Activated gamma-delta T cell treated with Interleukin-2 at 50 U/mL for 16 hours (primary cell): ENCODE data around the gene CCDC33.
A peak's percentile ranks its signal among the peaks of the same experiment; 100 is the strongest.

Experiments used
- DNase-seq: peaks from one replicate; pipeline ENCODE4 v3.0.0-alpha.2; 2020

The CCDC33 gene

DNA sequence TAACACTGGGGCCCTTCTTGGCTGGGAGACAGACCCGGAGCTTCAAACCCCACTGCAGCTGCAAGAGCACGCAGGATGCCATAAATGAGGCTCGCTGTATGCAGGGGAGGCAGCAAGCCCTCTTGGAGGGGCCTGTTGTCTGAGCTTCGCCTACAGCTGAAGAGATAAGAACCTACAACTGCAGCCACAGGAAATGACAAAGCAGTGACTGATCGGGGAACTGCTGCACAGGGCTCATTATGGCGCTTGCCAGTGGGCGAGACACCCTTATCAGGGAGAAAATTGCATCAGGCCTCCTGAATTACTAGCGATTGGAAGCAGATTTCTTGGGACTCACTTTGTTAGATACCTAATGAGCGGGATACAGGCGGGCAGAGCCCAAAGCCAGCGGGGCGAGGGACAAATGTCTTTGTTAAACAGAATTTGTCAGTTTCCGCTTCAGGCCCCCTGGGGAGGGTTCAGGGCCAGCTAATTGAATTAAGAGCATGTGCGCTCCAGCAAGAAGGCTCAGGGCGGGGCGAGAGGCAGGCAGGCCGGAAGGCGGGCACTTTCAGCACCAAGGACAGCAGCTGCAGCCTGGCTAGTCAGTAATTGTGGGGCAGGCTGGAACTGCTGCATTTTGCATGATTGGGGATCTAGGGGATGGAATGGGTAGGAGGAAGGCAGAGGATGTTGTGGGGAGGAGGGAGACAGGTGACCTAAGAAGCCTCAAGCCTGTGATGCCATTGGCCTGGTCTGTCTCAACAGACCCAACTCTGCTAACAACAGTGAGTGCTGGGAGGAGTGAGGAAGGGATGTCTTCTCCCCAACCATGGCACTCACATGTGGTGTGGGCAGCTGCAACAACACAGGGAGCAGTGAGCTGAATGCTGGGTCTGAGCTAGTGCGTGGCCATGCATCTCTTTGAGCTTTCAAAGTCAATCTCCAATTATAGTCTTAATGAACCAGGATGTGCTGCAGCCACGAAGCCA lies 55.3 kb downstream of the CCDC33 start:
- peak; percentile 66 for DNase-seq

DNA sequence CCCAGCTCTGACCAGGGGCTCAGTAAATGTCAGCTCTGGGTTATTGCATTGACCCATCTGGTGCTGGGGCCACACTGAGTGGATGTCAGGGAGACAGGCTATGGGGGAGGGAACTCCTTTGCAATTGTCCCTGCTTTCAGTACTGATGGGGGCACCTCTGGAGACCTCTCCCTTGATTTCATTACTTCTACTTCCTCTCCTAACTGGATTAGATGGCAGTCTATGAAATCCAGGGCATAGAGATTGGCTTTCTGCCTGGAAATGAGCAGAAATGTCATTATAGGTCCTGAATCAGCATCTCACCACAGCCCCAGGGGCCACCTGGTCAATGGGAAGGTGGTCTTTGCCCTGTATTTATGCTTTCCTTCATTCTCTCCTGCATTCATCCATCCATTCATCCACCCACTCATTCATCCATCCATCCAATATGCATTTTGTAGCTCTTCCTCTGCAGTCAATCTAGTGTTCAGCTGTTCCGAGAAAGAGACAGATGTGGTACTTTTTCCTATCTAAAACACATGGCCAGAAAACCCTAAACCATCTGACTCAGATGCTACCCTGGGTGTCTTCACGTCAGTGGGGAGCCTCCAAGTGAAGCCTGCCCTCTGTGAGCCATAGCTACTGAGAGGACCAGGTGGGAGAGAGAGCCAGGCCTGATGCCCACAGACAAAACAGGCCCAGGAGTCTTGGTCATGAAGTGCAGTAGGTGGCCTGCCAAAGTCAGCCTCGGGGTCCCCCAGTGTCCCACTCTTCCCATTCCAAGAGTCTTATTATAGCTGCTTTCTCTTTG lies 57.1 kb downstream of the CCDC33 start:
- no peak for DNase-seq

DNA sequence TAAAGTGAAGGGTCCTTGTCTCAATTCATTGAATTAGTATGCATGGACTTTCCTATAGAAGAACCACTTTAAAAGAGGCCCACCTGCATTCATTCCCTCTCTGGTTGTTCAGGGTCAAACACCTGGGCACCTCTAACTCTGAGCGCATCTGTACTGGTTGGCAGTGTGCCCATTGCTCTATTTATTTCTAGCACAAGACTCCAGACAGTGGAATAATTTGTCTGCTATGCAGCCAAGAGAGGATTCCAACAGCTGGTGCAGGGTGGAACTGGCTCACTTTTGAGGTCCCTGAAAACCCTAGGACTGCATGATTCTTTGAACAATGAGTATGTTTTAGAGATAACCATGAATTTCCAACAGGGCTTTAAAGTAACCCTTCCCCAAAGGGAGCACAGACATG lies 57.9 kb downstream of the CCDC33 start:
- no peak for DNase-seq

DNA sequence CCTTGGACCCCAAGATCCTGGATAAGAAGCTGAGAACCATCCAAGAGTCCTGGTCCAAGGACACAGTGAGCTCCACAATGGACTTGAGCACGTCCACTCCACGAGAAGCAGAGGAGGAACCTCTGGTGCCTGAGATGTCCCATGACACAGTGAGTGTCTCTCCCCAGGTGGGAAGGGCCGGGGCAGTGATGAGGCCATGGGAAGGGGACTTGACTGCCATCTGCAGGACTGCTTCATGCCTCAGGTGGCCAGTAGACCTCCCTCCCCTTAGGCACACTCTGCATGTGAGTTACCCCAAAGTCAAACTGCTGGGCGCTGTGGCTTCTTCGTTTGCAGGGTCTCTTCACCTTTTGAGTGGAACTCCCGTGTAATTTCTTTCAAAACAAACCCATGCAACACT lies 59.7 kb downstream of the CCDC33 start:
- DNase-seq: no peak

DNA sequence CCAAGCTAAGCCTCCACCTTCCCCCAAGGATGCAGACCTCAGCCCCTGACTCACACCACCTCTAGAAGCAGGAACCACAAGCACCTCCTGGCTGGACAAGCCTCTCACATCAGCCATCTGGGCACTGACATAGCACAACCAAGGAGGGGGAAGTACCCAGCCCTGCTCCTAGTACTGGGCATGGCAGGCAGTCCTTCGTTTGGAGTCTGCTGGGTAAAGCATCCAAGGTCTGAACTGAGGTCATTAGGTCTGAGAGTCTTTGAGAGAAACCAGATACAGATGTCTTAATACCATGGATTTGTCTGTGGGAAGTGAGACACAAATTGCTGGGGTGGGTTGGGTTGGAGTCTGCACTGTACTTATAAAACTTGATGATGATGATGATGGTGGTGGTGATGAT lies 61.8 kb downstream of the CCDC33 start:
- no peak for DNase-seq

DNA sequence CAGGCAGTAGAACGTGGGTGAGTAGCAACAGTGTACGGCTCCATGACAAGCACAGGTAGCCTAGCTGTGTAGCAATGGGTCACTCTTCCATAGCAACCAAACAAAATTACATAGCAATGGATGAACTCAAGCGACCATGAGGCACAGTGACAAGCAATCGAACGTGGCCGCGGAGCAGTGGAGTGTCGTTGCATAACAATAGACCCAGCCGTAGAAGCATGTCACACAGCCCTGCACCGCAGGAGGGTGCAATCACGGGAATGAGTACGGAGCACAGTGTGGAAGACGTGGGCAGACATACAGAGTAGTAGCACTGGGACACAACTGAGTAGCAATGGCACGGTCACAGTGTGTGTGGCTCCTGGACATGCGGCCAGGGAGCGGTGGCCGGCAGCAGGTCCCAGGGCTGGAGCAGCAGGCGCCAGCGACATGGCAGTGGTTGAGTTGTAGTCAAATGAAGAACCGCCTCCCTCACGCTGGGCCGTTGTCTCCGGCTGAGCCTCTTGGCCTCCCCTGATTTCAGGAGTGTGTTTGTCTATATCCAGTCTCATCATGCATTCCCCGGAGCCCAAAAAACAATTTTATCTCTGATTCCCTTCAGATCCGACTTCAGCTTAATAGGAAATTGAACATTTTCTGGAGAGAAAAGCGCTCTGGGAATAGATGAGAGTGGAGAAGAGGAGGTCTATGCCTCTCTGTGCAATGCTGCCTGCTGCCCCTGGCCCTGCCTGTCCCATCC lies 64.1 kb downstream of the CCDC33 start:
- no peak for DNase-seq

DNA sequence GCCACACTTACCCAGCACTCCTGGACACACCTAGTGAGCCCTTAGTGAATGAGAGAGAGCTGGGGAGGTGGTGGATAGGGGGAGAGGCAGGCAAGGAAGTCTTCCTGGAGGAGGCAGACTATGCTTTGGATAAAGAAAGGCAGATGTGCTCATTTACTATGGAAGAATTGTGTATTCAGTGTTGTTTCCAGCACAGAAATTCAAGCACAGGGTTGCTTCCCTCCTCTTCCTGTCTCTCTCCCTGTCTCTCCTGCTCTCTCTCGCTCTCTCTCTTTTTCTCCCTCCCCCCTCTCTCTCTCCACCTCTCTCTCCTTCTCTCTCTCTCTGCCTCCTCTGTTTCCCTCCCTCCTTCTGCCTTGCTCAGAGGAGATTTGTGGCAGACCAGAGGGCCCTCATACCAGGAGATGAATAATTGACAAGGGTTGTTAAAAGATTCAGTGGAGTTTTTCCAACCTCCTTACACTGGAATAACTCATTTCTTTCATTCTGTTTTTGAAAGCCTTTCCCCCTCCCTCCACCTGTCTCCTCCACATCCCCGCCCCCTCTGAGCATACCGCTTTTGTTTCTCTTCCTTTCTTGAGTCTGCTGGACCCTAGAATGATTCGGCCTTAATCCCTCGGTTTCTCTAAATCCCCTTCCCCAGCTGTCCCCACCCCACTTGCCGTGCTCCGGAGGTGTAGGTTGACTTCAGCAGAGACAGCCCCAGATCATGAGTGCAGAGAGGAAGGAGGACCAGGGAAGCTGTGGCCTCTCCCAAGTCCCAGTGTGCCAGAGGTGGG lies 65.6 kb downstream of the CCDC33 start:
- no peak for DNase-seq

DNA sequence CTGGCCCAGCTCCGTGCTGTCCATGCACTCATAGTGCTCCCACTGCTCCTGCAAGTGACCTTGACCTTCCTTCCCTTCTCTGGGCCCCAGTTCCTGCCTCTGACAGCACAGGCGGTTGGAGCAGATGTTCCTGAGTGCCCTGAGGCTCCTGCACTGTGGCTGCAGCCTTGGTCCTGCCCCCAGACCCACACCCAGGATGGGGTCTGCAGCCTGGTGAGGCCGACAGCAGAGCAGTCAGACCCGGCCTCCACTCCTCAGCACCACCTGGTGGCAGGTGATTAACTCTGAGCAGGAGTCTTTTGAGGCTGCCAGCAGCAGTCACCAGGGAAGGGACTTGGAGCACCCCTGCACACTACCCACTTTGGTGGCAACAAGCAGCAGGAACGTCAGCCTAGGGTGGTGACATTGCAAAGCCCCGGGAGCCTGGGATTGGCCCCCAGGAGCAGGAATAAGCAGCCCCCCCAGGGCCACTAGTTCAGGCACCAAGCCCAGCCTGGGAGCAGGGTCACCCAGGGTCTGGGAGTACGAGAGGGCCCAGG lies 66.8 kb downstream of the CCDC33 start:
- DNase-seq: no peak

DNA sequence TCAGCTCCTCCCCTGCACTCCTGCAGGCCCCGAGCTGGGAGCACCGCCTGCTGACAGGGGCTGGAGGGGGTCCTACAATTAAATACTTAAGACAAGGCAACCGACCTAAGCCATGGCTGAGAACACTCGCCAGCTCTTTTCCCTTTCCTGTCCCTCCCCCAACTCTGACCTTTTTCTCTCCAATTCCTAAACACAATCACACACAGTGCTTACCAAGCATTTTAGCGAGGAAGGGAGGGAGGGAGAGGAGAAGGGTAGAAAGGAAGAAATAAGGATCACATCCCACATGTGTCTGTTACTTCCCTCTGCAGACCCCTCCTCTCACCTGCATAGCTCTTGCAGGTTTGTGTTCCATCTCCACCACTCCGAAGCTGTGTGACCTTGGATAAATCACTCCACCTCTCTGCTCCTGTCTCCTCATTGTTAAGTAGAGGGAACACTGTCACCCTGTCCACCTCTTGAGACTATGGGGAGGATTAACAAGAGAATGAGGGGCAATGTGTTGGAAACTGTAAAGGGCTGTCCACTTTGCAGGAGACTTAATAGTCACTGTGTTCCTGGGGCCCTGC lies 67.7 kb downstream of the CCDC33 start:
- DNase-seq: no peak

DNA sequence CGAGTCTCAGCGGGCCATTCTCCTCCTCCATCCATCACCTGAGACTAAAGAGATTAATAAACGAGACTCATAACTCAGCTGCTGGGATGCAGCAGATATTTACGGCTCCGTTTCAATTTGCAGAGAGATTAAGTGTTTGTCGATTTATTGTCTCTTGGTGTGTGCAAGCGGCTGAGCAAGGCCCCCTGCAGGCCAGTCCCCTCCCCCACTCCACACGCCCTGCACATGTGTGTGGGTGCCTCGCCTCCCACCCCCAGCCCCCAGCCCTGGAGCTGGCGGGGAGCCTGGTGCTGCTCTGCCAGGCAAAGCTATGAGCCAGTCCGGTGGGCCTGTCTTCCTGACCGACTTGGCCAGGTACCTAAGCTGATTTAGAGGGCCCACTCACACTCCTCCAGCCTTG lies 68.3 kb downstream of the CCDC33 start:
- DNase-seq: no peak

DNA sequence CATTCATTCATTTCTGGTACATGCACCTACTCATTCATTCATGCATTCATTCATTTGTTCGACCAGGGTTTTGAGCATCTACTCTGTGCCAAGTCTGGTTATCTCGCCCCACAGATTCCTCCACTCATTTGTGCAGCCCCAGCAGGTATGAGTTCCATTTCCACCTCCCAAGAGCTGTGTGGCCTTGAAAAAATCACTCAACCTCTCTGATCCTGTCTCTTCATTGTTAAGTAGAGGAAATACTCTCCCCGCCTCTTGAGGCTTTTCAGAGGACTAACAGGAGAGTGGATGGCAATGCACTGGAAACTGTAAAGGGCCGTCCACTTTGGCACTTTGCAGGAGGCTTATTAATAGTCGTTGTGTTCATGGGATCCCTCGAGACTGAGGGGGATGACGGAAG lies 69.6 kb downstream of the CCDC33 start:
- no peak for DNase-seq

DNA sequence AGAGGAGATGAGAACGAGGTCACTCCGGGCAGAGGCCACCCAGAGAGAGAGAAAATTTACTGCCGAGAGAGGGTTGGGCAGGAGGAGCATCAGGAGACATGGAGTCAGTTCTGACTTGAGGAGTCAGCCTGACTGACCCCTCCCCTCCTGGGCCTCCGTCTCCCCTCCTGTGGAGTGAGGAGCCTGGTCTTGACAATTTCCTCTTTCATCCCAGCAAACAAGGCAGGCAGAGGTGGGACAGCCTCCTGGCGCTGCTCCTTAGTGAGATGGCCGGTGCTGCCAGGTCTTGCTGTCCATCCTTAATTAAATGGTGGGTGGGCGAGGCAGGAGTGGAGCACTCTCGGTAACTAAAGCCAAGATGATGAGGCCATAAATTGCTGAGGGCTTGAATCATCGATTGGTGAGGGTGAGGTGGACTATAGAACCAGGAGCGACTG lies 70.7 kb downstream of the CCDC33 start:
- no peak for DNase-seq

DNA sequence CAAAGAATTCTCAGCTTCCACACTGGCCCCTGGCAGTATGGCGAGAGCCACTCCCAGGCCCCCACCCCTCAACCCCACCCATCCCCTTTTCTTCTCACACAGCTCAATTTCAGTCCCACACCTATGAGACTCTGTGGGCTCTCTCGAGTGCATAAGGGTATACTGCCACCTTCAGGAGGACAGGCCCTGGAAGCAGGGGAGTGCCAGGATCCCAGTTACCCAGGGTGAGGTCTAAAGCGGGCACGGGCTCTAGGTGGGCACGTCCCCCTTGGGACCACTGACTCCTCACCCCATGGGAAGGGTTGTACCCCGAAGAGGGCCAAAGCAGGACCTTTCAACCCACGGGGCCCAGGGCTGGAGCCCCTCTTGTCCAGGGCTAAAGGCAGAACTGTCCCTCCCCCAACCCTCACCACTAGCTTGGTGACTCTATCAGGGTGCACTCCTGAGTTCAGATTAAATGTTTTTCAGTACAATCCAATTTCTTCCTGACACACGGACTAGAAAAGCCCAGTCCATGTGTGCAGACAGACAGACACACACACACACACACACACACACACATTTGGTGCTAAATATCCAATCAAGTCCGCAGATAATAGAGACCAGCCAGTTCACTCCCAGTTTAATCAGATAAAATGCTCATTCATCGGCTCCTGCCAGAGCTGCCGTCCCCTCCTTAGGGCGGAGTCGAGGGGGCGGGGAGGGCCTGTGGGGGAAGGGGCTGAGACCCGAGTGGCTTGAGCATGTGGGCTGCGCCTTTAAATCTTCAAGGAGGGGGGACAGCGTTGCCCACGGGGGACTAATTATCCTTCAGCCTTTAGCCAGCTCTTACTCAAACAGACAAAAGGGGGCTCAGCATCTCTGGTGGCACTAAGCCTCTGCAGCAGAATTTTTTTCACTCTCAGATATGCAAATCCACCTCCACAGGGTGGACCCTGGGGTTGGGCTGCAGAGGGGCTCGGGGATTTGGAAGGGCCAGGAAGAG lies 72.0 kb downstream of the CCDC33 start:
- DNase-seq: no peak

DNA sequence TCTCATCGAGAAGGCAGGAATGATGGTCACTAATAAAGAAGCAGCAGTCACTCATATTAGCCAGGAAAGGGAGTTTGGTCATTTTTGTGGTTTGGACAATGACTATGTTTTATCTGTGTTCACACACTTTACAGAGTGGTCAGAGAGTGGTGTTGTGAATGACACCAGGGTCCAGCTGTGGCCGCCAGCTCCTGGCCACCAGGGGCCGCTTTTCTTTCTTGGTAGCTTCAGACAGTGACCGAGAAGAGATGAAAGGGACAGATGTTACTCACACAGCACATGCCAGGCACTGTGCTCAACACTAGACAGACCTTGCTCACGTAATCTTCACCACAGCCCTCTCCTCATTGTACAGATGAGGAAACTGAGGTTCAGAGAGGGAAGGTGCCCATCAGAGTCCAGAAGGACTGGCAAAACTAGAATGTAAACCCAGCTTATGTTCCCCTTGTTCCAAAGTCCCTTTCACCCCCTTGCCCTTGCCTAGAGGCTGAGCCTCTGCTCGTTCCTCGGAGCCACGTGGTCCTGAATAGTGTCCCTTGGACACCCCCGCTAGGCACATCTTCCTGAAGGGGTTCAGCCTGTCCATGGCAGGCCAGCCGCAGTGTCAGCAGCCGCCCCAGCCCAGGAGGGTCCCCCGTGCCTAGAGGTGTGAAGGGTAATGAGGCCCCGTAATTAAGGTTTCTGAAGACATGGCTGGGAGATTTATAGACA lies 75.8 kb downstream of the CCDC33 start:
- no peak for DNase-seq

DNA sequence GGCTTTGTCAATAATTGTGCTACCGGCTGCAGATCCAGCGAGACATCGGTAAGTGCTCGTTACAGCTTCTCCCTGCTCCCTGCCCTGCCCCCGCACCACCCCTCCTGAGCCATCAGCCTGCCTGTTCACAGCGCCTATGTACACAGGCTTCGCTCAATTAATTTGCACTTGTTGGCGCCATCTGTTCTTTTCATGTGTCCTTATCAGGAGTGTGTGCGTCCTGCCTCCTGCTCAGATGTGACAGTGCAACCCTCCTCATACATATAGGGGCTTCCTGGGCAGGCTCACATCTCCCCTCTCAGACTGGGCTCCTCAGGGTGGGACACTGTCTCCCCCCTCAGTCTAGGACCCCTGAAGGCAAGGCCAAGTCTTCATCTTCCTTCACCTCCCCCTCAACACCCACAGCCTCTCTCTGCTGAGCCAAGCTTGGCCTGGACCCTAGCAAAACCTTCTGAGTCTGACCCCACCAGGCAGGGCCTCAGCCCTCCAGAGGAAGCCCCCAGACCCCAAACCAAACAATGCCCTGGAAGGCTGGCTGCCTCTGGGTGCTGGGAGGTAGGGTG lies 76.4 kb downstream of the CCDC33 start:
- DNase-seq: no peak

DNA sequence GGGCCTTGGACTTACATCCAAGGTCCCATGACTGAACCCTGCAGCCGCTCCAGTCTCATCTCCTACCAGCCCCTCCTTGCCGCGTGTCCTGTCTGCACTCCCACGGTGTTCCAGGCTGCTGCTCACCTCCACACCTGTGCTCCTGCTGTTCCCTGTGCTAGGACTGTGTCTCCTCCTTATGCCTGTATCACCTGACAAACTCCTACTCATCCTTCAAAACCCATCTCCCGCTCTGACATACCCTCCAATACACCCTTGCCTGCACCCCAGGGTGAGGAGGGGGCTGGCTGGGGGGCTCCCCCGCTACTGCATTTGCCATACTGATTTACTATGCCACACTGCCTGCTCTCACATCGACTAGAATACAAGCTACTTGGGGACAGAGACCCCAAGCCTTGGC lies 77.8 kb downstream of the CCDC33 start:
- no peak for DNase-seq

DNA sequence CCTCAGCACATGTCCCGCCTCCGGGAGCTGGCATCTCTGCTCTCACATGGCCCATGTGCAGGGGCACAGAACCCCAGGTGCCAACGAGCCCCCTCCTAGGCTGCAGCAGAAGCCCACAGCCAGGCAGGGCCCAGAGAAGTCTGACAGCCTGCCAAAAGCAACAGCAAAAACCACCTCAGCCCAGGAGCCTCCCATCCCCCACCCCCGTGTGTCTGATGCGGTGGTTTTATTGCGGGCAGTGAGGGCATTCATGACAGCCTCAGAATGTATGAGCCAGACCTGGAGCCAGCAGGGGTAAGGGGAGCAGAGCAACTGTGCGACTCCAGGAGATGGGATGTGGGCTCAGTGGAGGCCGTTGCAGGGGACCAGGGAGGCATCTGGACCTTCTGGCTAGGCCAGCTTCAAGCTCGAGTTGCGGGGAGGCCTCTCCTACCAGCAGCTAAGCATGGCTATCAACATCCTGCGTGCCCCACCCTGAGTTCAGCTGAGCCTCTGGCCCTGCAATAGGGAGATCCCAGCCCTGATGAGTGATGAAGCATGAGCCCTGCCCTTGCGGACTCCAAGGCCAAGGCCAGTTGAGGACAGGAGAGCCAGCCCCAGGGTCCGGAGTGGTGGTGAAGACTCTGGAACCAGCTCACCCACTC lies 78.8 kb downstream of the CCDC33 start:
- DNase-seq: peak; percentile 46

DNA sequence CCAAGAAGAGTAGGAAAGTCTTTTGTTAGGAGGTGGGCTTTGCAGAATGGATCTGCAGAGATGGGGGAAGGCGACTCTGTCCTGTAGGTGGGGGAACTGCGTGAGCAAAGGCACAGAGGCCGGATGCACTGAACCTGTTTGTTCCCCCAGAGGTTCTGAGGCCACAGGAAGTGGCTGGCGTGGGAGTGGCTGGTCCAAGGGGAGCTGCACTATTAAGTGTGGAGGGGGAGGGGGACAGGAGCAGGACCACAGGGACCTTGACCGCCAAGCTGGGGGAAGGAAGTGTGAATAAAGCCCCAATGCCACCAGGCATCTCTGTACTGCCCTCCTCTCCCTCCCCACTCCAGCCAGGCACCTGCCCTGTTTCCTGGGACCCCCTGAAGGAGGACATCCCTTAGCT lies 79.5 kb downstream of the CCDC33 start:
- peak; percentile 26 for DNase-seq

DNA sequence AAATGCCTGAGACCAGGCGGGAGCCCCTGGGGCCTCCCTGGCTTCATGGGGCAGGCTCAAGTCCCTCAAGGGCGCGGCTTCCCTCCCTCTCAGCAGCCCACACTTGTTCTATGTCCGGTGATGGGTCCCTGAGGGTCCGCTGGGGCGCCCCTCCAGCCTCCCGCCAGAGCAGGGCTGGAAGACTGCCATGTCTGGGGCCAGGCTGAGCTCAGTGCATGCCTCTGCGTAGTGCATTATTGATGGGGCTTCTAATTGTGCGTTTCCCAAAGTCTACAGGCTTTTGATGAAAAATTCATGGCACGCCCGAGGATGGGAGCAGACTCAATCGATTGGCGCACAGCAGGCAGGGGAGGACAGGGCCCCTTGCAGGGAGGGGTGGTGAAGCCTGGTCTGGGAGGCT lies 80.0 kb downstream of the CCDC33 start:
- no peak for DNase-seq
